HG02571 (cell line): Measurements from ENCODE around the gene HOTAIR.

Source experiments
- ATAC-seq: cut with Tn5 transposase; IDR thresholded peaks from one replicate; pipeline ENCODE4 v1.9.1; 2021; ENCODE audit warnings: mild to moderate bottlenecking, moderate library complexity; ENCODE audit not compliant: unreplicated experiment

The HOTAIR gene

GRCh38 chr12:53963005-53963404 is 11.7 kb downstream of the HOTAIR start:
- ATAC-seq = no peak

GRCh38 chr12:53961025-53961761 is 13.6 kb downstream of the HOTAIR start:
- no peak for ATAC-seq

GRCh38 chr12:53960187-53961024 is 14.3 kb downstream of the HOTAIR start:
- no peak for ATAC-seq

- no peak for ATAC-seq
Measured at GRCh38 chr12:53959314-53959713, 15.4 kb downstream of the HOTAIR start.

- no peak for ATAC-seq
Measured at GRCh38 chr12:53958128-53958527, 16.6 kb downstream of the HOTAIR start.

- ATAC-seq = no peak
Measured at GRCh38 chr12:53956914-53957536, 17.7 kb downstream of the HOTAIR start.

GRCh38 chr12:53956251-53956887 is 18.4 kb downstream of the HOTAIR start:
- ATAC-seq = no peak

- ATAC-seq = no peak
Measured at GRCh38 chr12:53955776-53956250, 18.9 kb downstream of the HOTAIR start.

GRCh38 chr12:53955036-53955775 is 19.5 kb downstream of the HOTAIR start:
- no peak for ATAC-seq

GRCh38 chr12:53954694-53955035 is 20.1 kb downstream of the HOTAIR start, which contains the start of gene HOXC12:
Gene HOXC12 (plus strand): TSS chr12:53954903. CDS start chr12:53954930, 27 bp downstream.
- no peak for ATAC-seq

- ATAC-seq = no peak
Measured at GRCh38 chr12:53953831-53954693, 20.7 kb downstream of the HOTAIR start.

- no peak for ATAC-seq
Measured at GRCh38 chr12:53952871-53953734, 21.7 kb downstream of the HOTAIR start.

GRCh38 chr12:53952335-53952694 is 22.4 kb downstream of the HOTAIR start:
- no peak for ATAC-seq

GRCh38 chr12:53951577-53952334 is 23.0 kb downstream of the HOTAIR start:
- ATAC-seq = no peak

- ATAC-seq = no peak
Measured at GRCh38 chr12:53950789-53951576, 23.8 kb downstream of the HOTAIR start.

- ATAC-seq = no peak
Measured at GRCh38 chr12:53950437-53950773, 24.3 kb downstream of the HOTAIR start.
